ENCODE data around the gene SYNDIG1.

- TF ChIP-seq CTCF (IDR thresholded peaks at IDR 0.05) (no peak), POLR2A (IDR thresholded peaks at IDR 0.05) (no peak)
These were observed 16.8 kb upstream of the SYNDIG1 start for GRCh38 chr20:24452498-24453127.

Measured in lower leg skin (tissue), 3 donors.